Activated CD8-positive, alpha-beta memory T cell treated with anti-CD3 and anti-CD28 coated beads for 1 hour (primary cell): Measurements from ENCODE around the gene CAPS.
"Not testable (repeated sequence)": the region's sequence is repeated elsewhere in the genome, so short reads cannot be mapped to it uniquely, and the experiment has no call there.

Experiments used
- DNase-seq, 2 donors: peaks; one replicate each; pipeline ENCODE4 v3.0.0-alpha.2; 2020; ENCODE audit warnings: low read depth in 1 of 2; ENCODE audit errors: extremely low read depth in 1 of 2

Gene CAPS

GRCh38 chr19:5954293-5954692 lies 40.2 kb downstream of the CAPS start:
- no peak for DNase-seq

GRCh38 chr19:5955636-5955935 lies 41.5 kb downstream of the CAPS start:
- no peak for DNase-seq

GRCh38 chr19:5956323-5956722 lies 42.3 kb downstream of the CAPS start:
- DNase-seq: no peak

GRCh38 chr19:5956728-5957127 lies 42.7 kb downstream of the CAPS start:
- DNase-seq: no peak

GRCh38 chr19:5957170-5957569 lies 43.1 kb downstream of the CAPS start:
- DNase-seq: no peak

- DNase-seq: no peak
Measured at GRCh38 chr19:5958074-5958850, 44.2 kb downstream of the CAPS start.

- DNase-seq: no peak
Measured at GRCh38 chr19:5958851-5959122, 44.7 kb downstream of the CAPS start.

GRCh38 chr19:5959260-5960004 lies 45.4 kb downstream of the CAPS start:
- no peak for DNase-seq

GRCh38 chr19:5960005-5961001 lies 46.2 kb downstream of the CAPS start:
- no peak for DNase-seq

GRCh38 chr19:5961641-5961968 lies 47.6 kb downstream of the CAPS start:
- not testable (repeated sequence) for DNase-seq

GRCh38 chr19:5961969-5962945 lies 48.2 kb downstream of the CAPS start:
- peak; percentile 43 to 57 for DNase-seq

GRCh38 chr19:5963259-5963658 lies 49.2 kb downstream of the CAPS start:
- DNase-seq: not testable (repeated sequence)

GRCh38 chr19:5963855-5964254 lies 49.8 kb downstream of the CAPS start:
- DNase-seq: no peak

- no peak for DNase-seq
Measured at GRCh38 chr19:5964816-5965565, 50.9 kb downstream of the CAPS start.
